Transverse colon (tissue), 4 donors: ENCODE data around the gene SPEN. TPM values are rescaled to one million over a fixed set of nuclear protein-coding genes. Genes with fewer than 3 reads are reported as not detected.

Experiments
- DNase-seq: peaks from one replicate; pipeline ENCODE4 v3.0.0-alpha.2; 2019
- H3K27ac ChIP-seq, 4 donors: fragments of 200-600 bp; sonication (generic); 2 replicates each; pipeline ENCODE4 v1.5.1; 2016 to 2018; ENCODE audit warnings: inconsistent platforms in 4 of 4
- H3K27me3 ChIP-seq: fragments of 200-600 bp; sonication (generic); 2 replicates; pipeline ENCODE4 v1.5.1; 2017; ENCODE audit warnings: inconsistent platforms
- H3K36me3 ChIP-seq, 4 donors: fragments of 200-600 bp; sonication (generic); 2 replicates each; pipeline ENCODE4 v1.5.1; 2017 to 2019; ENCODE audit warnings: inconsistent platforms in 4 of 4
- H3K4me1 ChIP-seq, 4 donors: fragments of 200-600 bp; sonication (generic); 2 replicates each; pipeline ENCODE4 v1.5.1; 2017 to 2020; ENCODE audit warnings: inconsistent platforms in 4 of 4
- H3K4me3 ChIP-seq, 4 donors: fragments of 200-600 bp; sonication (generic); 1 replicate in 1 of 4; 2 replicates in 3 of 4; pipeline versions ENCODE4 v1.5.1 to v1.6.1; 2017 to 2019; ENCODE audit warnings: inconsistent platforms in 4 of 4
- H3K9me3 ChIP-seq, 2 donors: fragments of 200-600 bp; sonication (generic); 2 replicates each; pipeline ENCODE4 v1.5.1; 2017 to 2019; ENCODE audit warnings: inconsistent platforms in 2 of 2
- EP300 ChIP-seq: sonication (generic); formaldehyde crosslinking; IDR thresholded peaks from one replicate; pipeline ENCODE4 v1.6.1; 2017; ENCODE audit warnings: antibody characterized with exemption, low read depth
- POLR2A ChIP-seq: fragments of 450-650 bp; IDR thresholded peaks from one replicate; pipeline ENCODE4 v1.6.1; 2016; ENCODE audit warnings: antibody characterized with exemption, mild to moderate bottlenecking, moderate library complexity
- POLR2AphosphoS5 ChIP-seq, 3 donors: sonication (generic); formaldehyde crosslinking; IDR thresholded peaks; one replicate each; pipeline ENCODE4 v1.6.1; 2016; ENCODE audit warnings: antibody characterized with exemption in 3 of 3
- WGBS, 2 donors: methylation state at CpG; one replicate each; pipeline ENCODE4 v1.1.5; 2018; ENCODE audit warnings: low coverage in 1 of 2; 5-methylcytosine and 5-hydroxymethylcytosine counted together
- in situ Hi-C, 4 donors: fragments of 200-750 bp; cut with MboI; loops; one replicate each; pipeline versions ENCODE4 v1.15.0 to v1.15.1; 2017; ENCODE audit warnings: low sequenced_read_pairs in 3 of 4, low pct_ligation_motif_present in 1 of 4, low pct_unique_long_range_greater_than_20kb in 1 of 4
- intact Hi-C: fragments of 100-400 bp; cut with DNase I; formaldehyde crosslinking; loops from one replicate; pipeline ENCODE4 v1.15.1; 2023; ENCODE audit warnings: low total_unique reads
- total RNA-seq, 4 donors: library from RNA; depleted of rRNA; stranded (reverse); fragments of >200 nt; gene quantifications; one replicate each; pipeline ENCODE4 v1.1.0, GENCODE V29; 2016
- TF ChIP-seq, protein P1 (sequence below), 5 experiments: fragments of 200-600 bp in 3 of 5; fragments of 450-650 bp in 2 of 5; sonication (generic) in 3 of 5; IDR thresholded peaks; 1 replicate in 2 of 5; 2 replicates in 3 of 5; pipeline ENCODE4 v1.5.1; 2016 to 2017; ENCODE audit warnings: antibody characterized with exemption in 5 of 5, inconsistent platforms in 3 of 5, mild to moderate bottlenecking in 2 of 5, moderate library complexity in 1 of 5

SPEN gene
- total RNA-seq, 4 donors from 2014 or later = 28.4 to 81.9 (median 42.6) TPM

- H3K27ac ChIP-seq = no peak overlapping the region
- 85 to 100% methylated on average over 5 to 9 of the region's 9 CpGs for WGBS, 2 donors
- peaks cover 0 to 30% (median 5%) of the 10 kb centered on the region in 4 donors for H3K4me1 ChIP-seq
- no peak for DNase-seq
- TF ChIP-seq POLR2AphosphoS5 (IDR thresholded peaks at IDR 0.05) = no peak
- no peaks in the 10 kb centered on the region for H3K36me3 ChIP-seq
- no peaks in the 10 kb centered on the region for H3K27me3 ChIP-seq
- H3K9me3 ChIP-seq = no peaks in the 10 kb centered on the region
- no peak overlapping the region for H3K4me3 ChIP-seq
- intact Hi-C loops (no loop called here), in situ Hi-C loops (no loop called here)
Measured at GRCh38 chr1:15899266-15899665, 51.8 kb downstream of the SPEN start.

- intact Hi-C loops = no loop called here
Measured at GRCh38 chr1:15900662-15901279, 53.3 kb downstream of the SPEN start.

GRCh38 chr1:15902882-15903281 is 55.4 kb downstream of the SPEN start:
- Histone ChIP-seq H3K36me3 (no peaks in the 10 kb centered on the region), H3K4me1 (peaks cover 0 to 20% (median 2%) of the 10 kb centered on the region in 4 donors), H3K27me3 (no peaks in the 10 kb centered on the region), H3K27ac (no peak overlapping the region), H3K4me3 (no peak overlapping the region), H3K9me3 (no peaks in the 10 kb centered on the region)
- 57 to 77% methylated on average over 3 of the region's 3 CpGs for WGBS, 2 donors
- TF ChIP-seq, protein P1, sequence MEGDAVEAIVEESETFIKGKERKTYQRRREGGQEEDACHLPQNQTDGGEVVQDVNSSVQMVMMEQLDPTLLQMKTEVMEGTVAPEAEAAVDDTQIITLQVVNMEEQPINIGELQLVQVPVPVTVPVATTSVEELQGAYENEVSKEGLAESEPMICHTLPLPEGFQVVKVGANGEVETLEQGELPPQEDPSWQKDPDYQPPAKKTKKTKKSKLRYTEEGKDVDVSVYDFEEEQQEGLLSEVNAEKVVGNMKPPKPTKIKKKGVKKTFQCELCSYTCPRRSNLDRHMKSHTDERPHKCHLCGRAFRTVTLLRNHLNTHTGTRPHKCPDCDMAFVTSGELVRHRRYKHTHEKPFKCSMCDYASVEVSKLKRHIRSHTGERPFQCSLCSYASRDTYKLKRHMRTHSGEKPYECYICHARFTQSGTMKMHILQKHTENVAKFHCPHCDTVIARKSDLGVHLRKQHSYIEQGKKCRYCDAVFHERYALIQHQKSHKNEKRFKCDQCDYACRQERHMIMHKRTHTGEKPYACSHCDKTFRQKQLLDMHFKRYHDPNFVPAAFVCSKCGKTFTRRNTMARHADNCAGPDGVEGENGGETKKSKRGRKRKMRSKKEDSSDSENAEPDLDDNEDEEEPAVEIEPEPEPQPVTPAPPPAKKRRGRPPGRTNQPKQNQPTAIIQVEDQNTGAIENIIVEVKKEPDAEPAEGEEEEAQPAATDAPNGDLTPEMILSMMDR (IDR thresholded peaks at IDR 0.05) = no peak
- no peak for TF ChIP-seq EP300
- intact Hi-C loops = no loop called here
- in situ Hi-C loops = loop anchor here in 2 of 4 donors (25.0 kb wide), 1 partner anchor 91 kb away; the partner anchor contains the start of gene UQCRHL (in 2 of the 2)
- no peak for DNase-seq

More at GRCh38 chr1:15900662-15901279, 53.3 kb downstream of the SPEN start:
- Histone ChIP-seq H3K9me3 (no peaks in the 10 kb centered on the region), H3K27me3 (no peaks in the 10 kb centered on the region), H3K4me1 (peaks cover 0 to 23% (median 2%) of the 10 kb centered on the region in 4 donors), H3K36me3 (no peaks in the 10 kb centered on the region), H3K27ac (no peak overlapping the region), H3K4me3 (no peak overlapping the region)
- 74 to 90% methylated on average over 3 to 8 of the region's 8 CpGs for WGBS, 2 donors
- in situ Hi-C loops = loop anchor here in 2 of 4 donors (25.0 kb wide), 1 partner anchor 88 kb away; the partner anchor contains the start of gene UQCRHL (in 2 of the 2)
- TF ChIP-seq EP300 = no peak
- no peak for TF ChIP-seq POLR2AphosphoS5 (IDR thresholded peaks at IDR 0.05)
- DNase-seq = no peak

DNA sequence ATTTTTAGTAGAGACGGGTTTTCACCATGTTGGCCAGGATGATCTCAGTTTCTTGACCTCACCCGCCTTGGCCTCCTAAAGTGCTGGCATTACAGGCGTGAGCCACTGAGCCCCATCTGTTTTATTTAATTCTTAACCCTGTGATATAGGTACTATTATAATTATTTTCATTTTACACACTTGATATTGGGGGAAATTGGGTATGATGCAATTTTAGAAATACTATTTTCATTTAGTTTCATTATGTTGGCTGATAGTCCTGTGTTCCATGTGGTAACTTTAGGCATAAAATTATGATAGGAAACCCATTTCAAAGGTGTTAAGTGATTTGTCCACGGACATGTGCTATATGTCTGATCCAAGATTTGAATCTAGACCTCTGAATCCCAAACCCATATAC is 61.1 kb downstream of the SPEN start:
- in situ Hi-C loops = loop anchor here in 2 of 4 donors (25.0 kb wide), 1 partner anchor 96 kb away; the partner anchor contains the start of gene UQCRHL (in 2 of the 2)
- Histone ChIP-seq H3K27ac (no peak overlapping the region), H3K9me3 (no peaks in the 10 kb centered on the region), H3K4me1 (no peaks in the 10 kb centered on the region), H3K36me3 (peaks cover 0 to 33% (median 11%) of the 10 kb centered on the region in 4 donors), H3K27me3 (no peaks in the 10 kb centered on the region), H3K4me3 (no peak overlapping the region)
- intact Hi-C loops = no loop called here
- WGBS, 2 donors = 89 to 96% methylated on average over 4 of the region's 4 CpGs
- TF ChIP-seq EP300 (no peak), POLR2AphosphoS5 (IDR thresholded peaks at IDR 0.05) (no peak), POLR2A (no peak)
- TF ChIP-seq, protein P1 (IDR thresholded peaks at IDR 0.05) = no peak
- DNase-seq = no peak

DNA sequence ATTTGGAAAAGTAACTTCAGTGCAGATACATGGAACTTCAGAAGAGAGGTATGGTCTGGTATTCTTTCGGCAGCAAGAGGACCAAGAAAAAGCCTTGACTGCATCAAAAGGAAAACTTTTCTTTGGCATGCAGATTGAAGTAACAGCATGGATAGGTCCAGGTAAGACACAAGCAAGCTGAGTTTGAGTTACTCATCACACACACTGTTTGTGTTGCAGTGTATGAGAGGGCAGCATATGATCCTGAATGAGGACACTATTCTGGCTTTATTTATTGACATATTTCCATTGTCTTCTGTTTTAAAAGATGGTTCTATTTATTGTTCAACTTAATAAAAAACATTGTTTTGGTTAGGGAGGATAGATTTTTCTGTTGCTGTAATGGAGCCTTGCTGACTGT is 63.6 kb downstream of the SPEN start:
- H3K9me3 ChIP-seq = no peaks in the 10 kb centered on the region
- H3K4me3 ChIP-seq = no peak overlapping the region
- no peaks in the 10 kb centered on the region for H3K27me3 ChIP-seq
- WGBS, 2 donors = 95 to 100% methylated on average over 1 of the region's 1 CpG
- H3K27ac ChIP-seq = no peak overlapping the region
- no peaks in the 10 kb centered on the region for H3K4me1 ChIP-seq
- DNase-seq = no peak
- TF ChIP-seq EP300 (no peak), POLR2AphosphoS5 (IDR thresholded peaks at IDR 0.05) (no peak), POLR2A (no peak)
- TF ChIP-seq, protein P1 (IDR thresholded peaks at IDR 0.05) = no peak
- intact Hi-C loops = no loop called here
- in situ Hi-C loops = loop anchor here in 2 of 4 donors (25.0 kb wide), 1 partner anchor 99 kb away; the partner anchor contains the start of gene UQCRHL (in 2 of the 2)
- H3K36me3 ChIP-seq = peaks cover 0 to 33% (median 11%) of the 10 kb centered on the region in 4 donors
